GM21360 (cell line): ENCODE results near the gene TOM1.

Source experiments
- ATAC-seq: cut with Tn5 transposase; IDR thresholded peaks from one replicate; pipeline ENCODE4 v1.9.1; 2021; ENCODE audit warnings: mild to moderate bottlenecking, moderate library complexity; ENCODE audit not compliant: unreplicated experiment

Gene TOM1

GRCh38 chr22:35299673-35300499 lies at the start of gene TOM1:
TSS of gene TOM1 (plus strand) at chr22:35299894. CDS start at chr22:35299929, 35 bp downstream.
- ATAC-seq, result peak; percentile 90

- ATAC-seq, result no peak
Observed at GRCh38 chr22:35250156-35250555, 49.5 kb upstream of the TOM1 start.

DNA sequence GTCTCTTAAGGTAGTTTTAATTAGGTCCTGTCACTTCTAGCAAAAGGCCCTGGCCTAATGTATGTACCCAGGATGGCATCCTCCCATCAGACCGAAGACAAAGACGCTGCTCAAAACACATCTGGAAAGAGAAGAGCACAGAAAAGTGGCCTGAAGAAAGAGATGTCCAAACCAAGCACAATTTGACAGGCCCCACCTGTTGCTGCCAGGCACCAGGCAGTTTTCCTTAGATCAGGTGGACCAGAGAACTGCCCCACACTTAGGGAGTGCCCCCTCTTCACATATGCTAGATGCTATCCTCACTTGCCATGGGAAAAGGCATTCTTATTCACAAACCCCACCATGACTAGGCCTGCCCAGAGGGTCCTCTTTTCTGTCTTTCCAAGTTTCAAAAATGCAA lies 45.7 kb upstream of the TOM1 start:
- no peak for ATAC-seq

DNA sequence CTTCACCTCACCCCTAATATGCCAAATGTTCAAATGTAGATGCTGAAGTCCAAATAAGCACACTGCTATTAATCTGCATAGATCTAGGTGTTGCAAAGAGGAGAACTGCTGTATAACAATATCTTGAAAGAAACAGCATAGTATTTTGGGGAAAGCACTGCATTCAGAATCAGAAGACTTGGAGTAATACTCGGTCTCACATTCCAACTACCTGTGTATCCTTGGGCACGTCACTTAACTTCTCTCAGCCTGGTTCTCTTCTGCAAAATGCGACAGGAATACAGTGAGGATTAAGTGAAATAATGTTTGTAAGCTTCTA lies 42.7 kb upstream of the TOM1 start:
- peak; percentile 7 for ATAC-seq

DNA sequence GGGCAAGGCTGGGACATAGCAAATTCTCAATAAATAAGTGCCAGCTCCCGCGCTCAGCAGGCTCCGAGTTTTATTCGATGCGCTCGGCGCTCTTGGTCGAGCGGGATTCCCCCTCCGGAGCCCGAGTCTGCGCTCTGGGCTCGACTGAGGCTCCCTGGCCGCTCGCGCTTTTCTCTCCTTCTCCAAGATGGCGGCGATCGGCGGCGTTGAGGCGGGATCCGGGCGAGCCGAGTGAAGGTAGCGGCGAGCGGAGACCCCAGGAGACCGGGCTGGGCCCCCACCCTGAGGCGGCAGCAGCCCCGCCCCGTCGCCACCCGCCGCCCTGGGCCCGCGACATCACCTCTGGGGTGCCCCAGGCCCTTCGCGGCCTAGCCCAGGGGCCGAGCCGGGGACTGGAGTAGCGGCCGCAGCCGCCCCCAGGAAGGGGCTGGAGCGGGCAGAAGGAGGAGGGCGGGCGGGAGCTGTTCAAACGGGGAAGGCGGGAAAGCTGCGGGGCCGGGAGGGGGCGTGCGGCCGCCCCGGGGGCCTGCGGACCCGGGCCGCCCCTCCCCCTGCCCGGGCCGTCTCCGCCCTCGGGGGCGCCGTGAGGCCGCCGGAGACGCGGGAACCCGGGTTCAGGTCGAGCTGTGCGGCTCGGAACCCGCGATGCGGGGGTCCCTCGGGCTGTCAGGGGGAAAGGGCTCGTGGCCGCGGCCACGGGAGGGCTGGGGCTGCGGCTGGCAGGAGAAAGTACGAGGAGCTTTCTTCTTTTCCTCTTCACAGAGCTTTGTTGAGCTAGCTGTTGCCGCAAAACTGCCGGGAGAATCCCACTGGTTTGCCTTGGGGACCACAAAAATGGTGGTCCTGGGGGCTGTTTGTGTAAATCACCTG lies 42.1 kb upstream of the TOM1 start, which contains the start of gene HMGXB4:
TSS of gene HMGXB4 (plus strand) at position 173 of the 870 bp plus-strand sequence. CDS start 4,898 bp downstream, outside the sequence.
- ATAC-seq, result peak; percentile 77

DNA sequence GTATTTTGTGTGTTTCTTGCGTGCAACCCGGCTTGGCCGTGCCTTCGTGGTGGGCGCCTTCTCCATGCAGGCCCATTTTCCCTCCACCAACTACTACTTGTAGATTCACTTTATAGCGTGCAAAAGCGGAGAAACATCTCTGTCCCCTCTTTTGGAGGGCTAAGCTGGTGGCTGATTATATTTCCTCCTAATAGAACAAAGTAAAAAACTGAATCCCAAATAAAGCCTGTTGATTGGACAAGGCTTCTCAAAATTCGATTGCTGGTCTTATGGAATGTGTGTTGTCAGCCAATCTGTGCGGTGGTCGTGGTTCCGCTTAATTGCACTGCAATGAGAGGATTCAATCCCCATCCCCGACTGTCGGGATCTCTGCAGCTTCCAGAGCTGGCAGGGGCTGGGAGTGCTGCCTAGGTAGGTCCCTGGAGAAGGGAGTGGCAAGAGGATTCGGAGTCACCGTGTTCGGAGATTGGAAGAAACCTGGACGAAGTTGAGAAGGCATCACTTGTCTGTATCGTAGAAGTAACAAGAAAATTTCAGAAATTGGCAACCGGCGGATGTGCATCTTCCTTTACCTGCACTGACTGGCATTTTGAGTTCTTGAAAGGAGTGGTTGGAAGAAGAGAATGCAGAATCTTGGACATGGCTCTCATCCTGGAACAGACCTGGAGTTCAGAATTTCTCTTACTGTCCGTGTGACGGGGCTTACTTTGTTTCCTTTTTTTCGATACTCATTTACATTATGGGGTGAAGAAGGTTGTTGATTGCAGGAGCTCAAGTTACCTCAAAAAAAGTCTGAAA lies 41.3 kb upstream of the TOM1 start:
- ATAC-seq, result no peak

GRCh38 chr22:35264986-35265385 lies 34.7 kb upstream of the TOM1 start:
- ATAC-seq, result no peak

DNA sequence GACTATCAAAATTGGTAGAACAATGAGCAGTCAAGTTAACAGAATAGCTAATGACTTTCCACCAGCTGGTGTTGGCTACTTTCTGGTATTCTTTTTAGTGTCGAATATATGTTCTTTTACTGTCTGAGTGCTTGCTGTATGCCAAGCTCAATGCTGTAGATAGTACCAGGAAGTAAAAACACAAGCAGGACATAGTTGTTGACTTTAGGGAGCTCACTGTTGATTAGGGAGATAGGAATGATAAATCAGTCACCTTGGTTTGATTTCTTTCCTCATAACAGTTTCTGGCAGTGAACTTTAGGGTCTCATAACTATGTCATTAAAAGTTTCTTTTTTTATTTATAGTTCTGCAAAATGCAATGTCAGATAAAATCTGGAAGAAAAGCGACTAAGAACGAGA lies 33.4 kb upstream of the TOM1 start:
- ATAC-seq, result no peak

DNA sequence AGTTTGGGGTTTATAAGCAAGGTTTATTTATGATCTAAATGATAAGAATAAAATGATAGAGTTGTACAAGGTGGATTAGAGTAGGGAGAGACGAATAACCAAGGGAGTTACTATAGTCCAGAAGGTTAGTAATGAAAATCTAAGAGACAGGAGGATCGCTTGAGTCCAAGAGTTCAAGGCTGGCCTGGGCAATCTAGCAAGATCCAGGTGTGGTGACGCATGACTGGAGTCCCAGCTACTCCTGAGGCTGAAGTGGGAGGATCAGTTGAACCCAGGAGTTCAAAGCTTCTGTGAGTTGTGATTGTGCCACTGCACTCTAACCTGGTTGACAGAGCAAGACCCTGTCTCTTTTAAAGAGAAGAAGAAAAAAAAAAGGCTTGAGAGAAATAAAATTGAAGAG lies 30.1 kb upstream of the TOM1 start:
- no peak for ATAC-seq

GRCh38 chr22:35274154-35274871 lies 25.4 kb upstream of the TOM1 start:
- ATAC-seq, result no peak

DNA sequence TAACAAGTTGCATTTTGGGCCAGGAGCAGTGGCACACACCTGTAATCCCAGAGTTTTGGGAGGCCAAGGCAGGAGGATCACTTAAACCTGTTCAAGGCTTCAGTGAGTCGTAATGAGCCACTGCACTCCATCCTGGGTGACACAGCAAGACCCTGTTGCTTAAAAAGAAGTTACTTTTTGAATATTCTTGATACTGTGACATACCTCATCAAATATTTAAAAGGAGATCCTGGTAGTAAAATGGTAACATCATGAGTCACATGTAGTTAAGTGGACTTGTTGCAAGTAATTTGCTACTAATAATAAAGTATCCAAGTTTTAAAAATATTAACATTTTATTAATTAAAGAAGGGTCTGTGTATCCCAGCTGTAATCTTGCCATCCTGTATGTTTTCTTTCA lies 24.1 kb upstream of the TOM1 start:
- ATAC-seq, result no peak

GRCh38 chr22:35276019-35276418 lies 23.7 kb upstream of the TOM1 start:
- ATAC-seq, result no peak

GRCh38 chr22:35288116-35288515 lies 11.6 kb upstream of the TOM1 start:
- no peak for ATAC-seq

GRCh38 chr22:35292786-35293185 lies 6.9 kb upstream of the TOM1 start:
- ATAC-seq, result no peak

- ATAC-seq, result no peak
Observed at GRCh38 chr22:35296051-35296450, 3.6 kb upstream of the TOM1 start.

DNA sequence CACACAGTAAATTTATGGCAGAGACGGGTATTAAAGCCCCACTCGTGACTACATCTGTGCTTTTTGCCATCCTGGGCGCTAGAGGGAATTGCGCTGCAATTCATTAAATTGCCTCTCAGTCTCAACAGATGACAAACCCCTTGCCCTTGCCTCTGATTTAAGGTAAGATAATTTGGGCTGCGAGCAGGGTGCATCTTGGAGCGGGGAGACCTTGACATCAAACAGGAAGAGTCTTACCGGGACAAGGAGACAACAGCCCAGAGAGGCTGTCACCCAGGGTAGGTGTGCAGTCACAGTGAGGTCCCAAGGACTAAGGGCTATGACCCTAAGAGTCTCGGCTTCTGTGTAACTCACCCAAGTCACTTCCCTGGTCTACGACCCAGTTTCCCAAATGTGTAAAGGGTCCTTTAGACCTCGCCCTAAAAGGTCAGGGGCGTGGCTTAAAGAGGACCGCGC lies 449 bp upstream of the TOM1 start:
- ATAC-seq, result peak; percentile 20

GRCh38 chr22:35301372-35301874 lies 1.7 kb downstream of the TOM1 start:
- no peak for ATAC-seq

DNA sequence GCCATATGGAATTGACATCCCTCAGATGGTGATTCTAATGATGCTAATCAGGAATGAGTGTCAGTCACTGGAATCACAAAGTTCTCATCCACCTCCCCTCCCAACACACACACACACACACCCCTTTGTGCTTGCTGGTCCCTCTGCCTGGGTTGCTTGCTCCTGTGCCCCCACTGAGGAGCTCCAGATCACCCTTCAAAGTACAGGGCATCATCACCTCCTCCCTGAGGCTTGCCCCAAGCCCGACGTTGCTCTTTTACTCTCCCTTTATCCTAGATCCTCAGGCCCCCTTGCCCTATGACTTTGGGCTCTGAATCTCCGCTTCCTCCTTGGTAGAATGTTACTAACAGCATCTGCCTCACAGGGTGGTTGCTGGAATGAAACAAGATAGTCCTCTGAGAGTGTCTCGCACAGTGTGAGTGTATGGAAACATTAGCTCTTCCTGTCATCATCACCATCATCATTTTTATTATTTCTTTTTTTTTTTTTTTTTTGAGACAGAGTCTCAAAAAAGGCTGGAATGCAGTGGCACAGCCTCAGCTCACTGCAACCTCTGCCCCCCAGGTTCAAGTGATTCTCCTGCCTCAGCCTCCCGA lies 3.4 kb downstream of the TOM1 start:
- ATAC-seq, result no peak

GRCh38 chr22:35305525-35306070 lies 5.9 kb downstream of the TOM1 start:
- no peak for ATAC-seq
